ENCODE data around the gene SLAMF6.

The SLAMF6 gene

GRCh38 chr1:160550572-160551034 lies 27.5 kb upstream of the SLAMF6 start:
- DNase-seq (ENCODE audit: low read depth, low spot score), result no peak
- CTCF ChIA-PET, result no interaction called here
- no peak for TF ChIP-seq CTCF (IDR thresholded peaks at IDR 0.05; ENCODE audit: insufficient read depth, low read length, missing control alignments)
- POLR2A ChIA-PET, result no interaction called here
- no peak overlapping the region for H3K4me3 ChIP-seq (ENCODE audit: low read depth, low read length)

GRCh38 chr1:160549665-160550006 lies 26.6 kb upstream of the SLAMF6 start:
- no peak overlapping the region for H3K4me3 ChIP-seq (ENCODE audit: low read depth, low read length)
- no peak for TF ChIP-seq CTCF (IDR thresholded peaks at IDR 0.05; ENCODE audit: insufficient read depth, low read length, missing control alignments)
- CTCF ChIA-PET, result no interaction called here
- POLR2A ChIA-PET, result no interaction called here
- DNase-seq (ENCODE audit: low read depth, low spot score), result no peak

- no peak overlapping the region for H3K4me3 ChIP-seq (ENCODE audit: low read depth, low read length)
- TF ChIP-seq CTCF (IDR thresholded peaks at IDR 0.05; ENCODE audit: insufficient read depth, low read length, missing control alignments), result no peak
- ChIA-PET POLR2A (no interaction called here), CTCF (no interaction called here)
- no peak for DNase-seq (ENCODE audit: low read depth, low spot score)
These were observed 26.1 kb upstream of the SLAMF6 start for GRCh38 chr1:160548960-160549664.

GRCh38 chr1:160548183-160548582 lies 25.1 kb upstream of the SLAMF6 start:
- ChIA-PET POLR2A (no interaction called here), CTCF (no interaction called here)
- DNase-seq (ENCODE audit: low read depth, low spot score), result no peak
- TF ChIP-seq CTCF (IDR thresholded peaks at IDR 0.05; ENCODE audit: insufficient read depth, low read length, missing control alignments), result no peak
- no peak overlapping the region for H3K4me3 ChIP-seq (ENCODE audit: low read depth, low read length)

- no peak for DNase-seq (ENCODE audit: low read depth, low spot score)
- no peak overlapping the region for H3K4me3 ChIP-seq (ENCODE audit: low read depth, low read length)
- TF ChIP-seq CTCF (IDR thresholded peaks at IDR 0.05; ENCODE audit: insufficient read depth, low read length, missing control alignments), result no peak
- ChIA-PET CTCF (no interaction called here), POLR2A (no interaction called here)
These were observed 24.4 kb upstream of the SLAMF6 start for GRCh38 chr1:160547422-160547821.

- TF ChIP-seq CTCF (IDR thresholded peaks at IDR 0.05; ENCODE audit: insufficient read depth, low read length, missing control alignments), result no peak
- H3K4me3 ChIP-seq (ENCODE audit: low read depth, low read length), result no peak overlapping the region
- no peak for DNase-seq (ENCODE audit: low read depth, low spot score)
- POLR2A ChIA-PET, result no interaction called here
- CTCF ChIA-PET, result no interaction called here
These were observed 23.9 kb upstream of the SLAMF6 start for GRCh38 chr1:160546942-160547341.
